GOT3 (cell line): ENCODE results near the gene FBXL7.

Experiments
- DNase-seq: peaks from one replicate; lab custom pipeline; 2025; ENCODE audit warnings: mixed read lengths; lab: John Stamatoyannopoulos, UW

The FBXL7 gene

DNA sequence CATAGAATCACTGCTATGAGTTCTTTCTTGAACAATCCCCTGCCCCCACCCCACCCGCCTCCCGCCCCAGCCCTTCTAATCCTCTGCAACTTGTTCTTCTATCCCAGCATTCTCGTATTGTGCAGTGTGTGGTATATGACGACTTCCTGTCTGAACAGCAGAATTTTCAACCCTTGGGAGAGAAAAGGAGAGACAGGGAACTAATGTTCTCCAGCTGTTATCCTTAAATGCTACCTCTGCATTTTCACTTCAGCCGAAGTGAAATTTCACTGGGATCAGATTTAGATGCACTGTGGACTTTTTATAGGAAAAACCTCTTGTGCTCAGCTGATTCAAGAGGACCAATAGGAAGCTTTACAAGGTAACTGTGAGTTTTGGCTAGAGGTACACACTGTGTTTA is 2.2 kb downstream of the FBXL7 start:
- DNase-seq = no peak

DNA sequence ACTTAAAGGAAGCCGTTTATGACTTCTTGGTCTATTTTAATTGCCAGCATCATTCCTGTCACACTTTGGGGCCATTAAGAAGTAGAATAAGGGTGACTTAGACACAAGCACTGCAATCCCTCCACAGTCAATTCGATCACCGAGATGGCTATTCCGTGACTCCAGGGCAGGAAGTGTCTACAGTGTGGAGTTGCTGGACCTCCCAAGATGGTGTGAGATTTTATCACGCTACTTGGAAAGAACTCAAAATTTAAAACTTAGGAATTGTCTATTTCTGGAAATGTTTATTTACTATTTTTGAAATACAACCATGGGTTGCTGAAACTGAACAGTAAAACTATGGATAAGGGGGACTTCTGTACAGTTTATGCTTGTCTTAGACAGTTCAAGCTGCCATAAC is 6.2 kb downstream of the FBXL7 start:
- no peak for DNase-seq

DNA sequence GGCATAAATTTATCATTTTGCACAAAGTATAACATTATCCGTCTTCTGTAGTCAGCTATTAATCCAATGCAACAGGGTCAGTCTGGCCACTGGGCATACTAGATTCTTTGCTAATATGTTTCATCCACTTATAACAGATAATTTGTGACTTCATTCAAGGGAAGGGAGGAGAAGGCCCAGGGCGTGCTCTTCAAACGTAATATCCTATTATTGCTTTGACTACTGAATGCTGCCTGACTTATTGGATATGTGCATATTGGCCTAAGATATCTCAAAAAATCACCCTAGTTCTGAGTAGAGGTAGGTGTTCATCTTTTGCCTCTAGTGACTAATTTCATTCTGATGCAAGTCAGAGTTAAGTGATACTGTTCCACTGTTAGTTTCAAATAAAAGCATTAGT is 6.9 kb downstream of the FBXL7 start:
- DNase-seq = no peak

DNA sequence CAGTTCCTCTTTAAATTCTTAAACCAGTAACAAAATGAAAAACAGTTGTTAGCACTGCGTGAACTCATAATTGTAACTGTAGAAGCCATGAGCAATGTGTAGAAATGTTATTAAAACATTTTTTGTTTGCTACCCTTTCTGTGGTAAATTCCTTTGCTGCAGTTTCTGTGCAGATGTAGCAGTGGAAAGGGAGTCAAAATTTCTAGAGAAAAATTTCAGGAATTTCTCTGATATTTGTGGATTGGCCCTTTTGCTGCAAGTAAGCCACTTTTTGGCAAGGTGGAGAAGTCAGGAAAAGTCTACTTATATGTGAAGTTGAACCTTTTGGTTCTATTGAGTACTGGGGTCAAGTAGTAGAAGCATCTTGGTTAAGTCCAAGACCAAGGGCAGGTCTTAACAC is 10.1 kb downstream of the FBXL7 start:
- no peak for DNase-seq

DNA sequence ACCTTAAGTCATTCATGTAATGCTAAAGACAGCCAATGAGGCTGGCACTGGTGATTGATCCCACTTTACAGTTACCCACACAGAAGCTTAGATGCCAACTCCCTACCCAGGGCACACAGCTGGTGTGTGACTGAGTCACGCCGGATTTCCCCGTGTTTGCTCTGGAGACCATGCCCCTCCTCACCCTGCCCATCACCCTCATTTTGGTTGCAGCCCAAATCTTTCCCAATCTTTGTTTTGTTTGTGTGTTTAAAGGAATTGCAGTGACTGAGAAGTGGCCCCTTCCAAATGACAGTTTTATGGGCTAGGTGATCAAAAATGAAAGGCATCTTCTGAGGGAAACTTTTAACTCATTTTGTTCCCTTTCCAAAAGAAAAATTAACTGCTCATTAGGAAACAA is 10.9 kb downstream of the FBXL7 start:
- DNase-seq = no peak

DNA sequence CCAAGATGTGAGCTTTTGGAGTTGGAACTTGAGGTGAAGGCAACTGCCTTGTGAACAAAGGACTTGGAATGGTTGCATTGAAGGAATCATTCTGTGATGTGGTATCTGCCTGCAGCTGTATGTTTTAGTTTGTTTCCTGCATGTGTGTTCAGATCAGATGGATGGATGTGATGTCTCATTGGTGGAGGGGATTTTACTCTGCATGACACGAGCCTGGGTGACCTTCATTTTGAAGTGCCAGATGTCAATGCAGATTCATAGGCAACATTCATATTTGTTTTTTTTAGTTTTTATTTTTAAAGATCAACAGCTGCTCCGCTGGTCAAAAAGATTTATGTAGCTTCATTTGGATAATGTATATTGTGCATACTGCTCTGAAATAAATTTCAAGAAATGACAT is 13.5 kb downstream of the FBXL7 start:
- DNase-seq = no peak

DNA sequence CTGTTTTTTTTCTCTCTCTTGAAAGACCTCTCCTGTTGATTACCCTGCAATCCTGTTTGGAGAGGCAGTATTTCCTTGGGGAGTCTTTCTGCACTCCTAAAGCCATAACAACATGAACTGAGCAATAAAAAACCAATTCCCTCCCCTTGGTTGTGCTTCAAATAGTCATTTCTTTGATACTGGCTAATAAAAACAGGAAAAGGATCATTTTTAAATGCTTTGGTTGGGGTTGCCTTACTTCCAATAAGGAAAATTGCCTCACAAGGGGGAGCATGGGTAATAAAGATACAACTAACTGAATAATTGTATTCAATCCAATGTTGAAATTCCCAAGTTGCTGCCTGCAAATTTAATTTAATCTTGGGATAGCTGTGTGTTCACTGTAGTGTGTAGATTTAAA is 13.9 kb downstream of the FBXL7 start:
- no peak for DNase-seq

DNA sequence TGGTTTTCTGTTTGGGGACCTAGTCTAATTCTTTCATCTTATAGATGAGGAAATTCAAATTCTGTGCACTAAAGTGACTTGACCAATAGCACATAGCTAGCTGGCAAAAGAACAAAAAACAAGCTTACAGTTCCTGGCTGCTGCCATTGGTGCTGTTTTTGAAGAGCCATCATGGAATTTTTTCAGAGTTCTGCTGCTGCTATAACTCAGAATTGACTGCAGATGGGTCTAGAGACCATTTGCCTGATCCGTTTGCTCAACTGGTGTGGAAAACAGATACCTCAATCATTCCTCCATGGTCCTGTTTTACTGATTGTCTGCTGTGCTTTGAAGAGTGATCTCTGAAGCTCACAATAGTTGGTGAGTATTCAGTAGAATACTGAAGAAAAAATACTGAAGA is 15.2 kb downstream of the FBXL7 start:
- DNase-seq = no peak

DNA sequence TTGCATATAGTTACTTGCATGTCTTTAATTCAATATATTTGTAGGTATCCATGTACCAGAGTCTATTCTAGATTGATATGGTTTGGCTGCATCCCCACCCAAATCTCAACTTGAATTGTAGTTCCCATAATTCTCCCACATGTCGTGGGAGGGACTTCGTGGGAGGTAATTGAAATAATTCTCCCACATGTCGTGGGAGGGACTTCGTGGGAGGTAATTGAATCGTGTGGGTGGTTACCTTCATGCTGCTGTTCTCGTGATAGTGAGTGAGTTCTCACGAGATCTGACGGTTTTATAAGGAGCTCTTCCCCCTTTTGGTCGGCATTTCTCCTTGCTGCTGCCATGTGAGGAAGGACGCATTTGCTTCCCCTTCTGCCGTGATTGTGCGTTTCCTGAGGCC is 16.5 kb downstream of the FBXL7 start:
- DNase-seq = no peak

DNA sequence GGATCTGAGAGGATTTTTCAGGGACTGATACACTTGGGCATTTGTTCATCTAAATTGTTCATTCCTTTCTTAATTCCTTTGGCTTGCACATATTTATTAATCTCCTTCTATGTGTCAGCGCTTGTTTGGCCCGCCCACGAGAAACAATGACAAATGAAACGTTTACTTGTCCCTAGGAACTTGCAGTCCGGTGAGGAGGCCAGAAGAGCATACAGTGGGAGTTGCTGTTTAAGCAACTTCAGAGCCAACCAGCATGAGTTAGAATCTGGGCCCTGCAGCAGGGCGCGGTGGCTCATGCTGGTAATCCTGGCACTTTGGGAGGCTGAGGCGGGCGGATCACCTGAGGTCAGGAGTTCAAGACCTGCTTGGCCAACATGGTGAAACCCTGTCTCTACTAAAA is 18.8 kb downstream of the FBXL7 start:
- DNase-seq = no peak

DNA sequence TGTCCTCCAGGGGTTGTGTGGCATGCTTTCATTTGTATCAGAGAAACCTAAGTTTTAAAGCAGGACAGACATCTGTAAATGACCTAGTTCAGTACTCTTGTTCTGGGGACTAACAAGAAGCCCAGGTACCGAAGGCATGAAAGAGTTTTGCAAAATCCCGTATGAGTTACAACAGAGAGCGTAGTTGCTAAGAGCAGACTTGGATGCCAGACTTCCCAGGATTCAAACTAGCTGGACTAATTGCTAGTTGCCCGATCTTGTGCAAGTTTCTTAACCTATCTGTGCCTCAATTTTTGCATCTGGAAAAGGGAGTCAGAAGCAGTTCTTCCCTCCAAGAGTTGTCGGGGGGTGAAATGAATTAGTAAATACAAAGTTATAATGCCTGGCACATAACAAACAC is 20.9 kb downstream of the FBXL7 start:
- no peak for DNase-seq

DNA sequence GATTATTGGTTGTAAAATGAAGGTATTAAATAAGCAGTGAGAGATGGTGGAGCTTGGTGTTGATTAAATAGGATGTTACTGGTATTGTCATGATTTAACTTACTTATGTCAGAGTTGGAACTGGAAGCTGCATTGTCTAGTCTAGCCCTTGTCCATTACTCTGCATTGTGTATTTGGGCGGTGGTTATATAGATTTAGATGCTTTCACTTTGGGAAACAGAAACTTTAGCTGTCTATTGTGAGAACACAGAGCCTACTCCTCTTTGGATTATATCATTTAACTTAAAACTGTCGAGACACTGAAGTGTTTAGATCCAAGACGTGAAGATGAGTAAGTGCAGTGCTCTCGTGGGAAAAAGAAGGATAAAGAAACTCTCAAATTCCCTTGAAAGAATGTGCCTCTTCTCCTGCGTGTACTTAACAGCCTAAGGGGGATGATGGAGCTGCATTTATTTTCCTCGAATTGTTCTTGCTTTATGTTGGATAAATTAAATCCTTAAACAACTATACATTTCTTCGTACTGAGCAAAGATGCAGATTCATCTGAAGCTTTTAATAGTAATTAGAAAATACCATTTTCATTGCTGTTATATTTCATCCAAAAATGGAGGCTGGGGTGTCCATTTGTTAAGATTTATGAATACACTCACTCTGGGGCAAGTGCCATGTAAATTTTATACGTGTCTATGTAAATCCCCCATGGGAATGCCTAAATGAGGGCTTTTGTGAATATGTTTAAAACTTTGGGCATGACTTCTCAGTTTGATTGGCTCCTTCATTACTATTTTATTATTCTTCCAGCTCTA is 21.6 kb downstream of the FBXL7 start:
- DNase-seq = no peak

DNA sequence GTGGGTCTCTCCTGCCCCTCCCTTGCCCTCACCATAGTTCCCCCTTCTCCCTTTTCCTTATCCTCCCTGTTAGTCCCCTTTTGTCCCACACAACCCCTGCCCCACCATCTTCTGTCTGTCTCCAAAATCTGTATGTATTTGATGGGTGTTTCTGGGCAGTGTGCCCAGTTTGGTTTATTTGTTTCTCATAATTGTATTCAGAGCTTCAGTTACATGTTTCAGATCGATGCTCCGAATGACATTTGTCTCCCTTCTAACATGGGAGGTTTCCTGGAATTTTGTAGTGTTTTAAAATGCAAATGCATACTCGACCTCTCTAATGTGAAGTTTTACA is 22.2 kb downstream of the FBXL7 start:
- DNase-seq = no peak

DNA sequence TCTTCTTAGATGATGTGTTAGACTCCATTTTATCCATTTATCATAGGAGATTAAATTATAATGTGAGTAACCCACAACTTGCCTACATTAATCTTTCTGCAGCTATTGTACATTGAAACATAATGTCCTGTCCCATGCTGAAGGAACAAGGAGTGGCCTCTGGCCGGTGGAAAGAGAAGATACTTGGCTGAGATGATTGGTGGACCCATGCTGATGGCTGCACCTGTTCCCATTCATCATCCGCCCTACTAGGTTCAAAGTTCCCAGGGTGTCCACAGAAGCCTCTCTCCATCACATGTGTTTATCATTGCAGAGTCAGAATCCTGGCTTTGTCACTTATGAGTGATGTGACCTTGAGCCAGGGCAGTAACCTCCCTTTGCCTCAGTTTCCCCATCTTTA is 24.7 kb downstream of the FBXL7 start:
- DNase-seq = no peak

DNA sequence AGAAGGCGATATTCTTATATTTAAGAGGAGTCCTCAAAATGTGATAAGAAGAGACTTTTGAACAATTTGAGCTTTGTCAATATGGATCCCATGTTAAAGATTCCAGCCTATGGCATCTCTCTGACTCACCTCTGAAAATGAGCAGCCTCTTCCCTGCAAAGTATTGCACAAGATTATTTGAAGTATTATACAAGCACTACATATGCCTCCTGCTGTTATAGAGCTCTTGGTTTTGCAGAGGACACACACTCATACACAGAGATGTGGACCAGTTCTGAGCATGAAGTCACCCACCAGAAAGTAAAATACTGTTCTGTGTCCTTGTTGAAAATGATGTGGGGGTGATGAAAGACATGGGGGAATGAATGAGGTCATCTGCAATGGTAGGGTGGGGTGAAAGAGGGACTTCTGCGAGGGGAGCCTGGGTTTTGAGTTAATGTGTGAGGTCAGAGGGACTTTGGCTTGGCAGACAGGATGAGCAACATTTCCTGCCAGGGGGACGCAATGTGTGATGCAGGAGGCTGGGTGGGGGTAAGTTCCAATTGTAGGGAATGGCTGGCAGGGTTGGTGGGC is 25.8 kb downstream of the FBXL7 start:
- no peak for DNase-seq

DNA sequence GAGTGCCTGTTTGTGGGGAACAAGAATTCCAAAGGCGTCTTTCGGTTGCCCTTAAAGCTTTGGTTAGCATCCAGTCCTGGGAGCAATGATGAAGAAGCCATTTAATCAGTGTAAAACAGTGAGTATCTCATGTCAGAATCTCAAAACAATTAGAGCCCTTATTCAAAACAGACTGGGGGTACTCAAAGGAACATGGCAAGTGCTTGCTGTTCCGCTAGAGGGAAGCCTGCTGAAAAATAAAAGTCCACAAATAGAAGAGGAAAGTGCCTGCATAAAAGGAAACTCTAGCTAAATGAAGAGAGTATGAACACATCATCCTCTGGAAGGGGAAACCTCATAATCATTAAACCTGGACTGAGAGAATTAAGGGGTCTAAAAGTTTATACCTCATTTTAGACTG is 26.4 kb downstream of the FBXL7 start:
- no peak for DNase-seq

DNA sequence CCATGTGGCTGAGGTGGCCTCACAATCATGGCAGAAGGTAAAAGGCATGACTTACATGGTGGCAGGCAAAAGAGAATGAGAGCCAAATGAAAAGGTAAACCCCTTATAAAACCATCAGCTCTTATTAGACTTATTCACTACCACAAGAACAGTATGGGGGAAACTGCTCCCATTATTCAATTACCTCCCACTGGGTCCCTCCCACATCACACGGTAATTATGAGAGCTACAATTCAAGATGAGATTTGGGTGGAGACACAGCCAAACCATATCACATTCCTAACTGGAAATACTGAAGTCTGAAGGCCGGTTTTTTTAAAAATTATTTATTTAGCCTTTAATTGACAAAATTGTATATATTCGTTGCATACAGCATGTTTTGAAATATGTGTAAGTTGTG is 28.5 kb downstream of the FBXL7 start:
- DNase-seq = no peak

DNA sequence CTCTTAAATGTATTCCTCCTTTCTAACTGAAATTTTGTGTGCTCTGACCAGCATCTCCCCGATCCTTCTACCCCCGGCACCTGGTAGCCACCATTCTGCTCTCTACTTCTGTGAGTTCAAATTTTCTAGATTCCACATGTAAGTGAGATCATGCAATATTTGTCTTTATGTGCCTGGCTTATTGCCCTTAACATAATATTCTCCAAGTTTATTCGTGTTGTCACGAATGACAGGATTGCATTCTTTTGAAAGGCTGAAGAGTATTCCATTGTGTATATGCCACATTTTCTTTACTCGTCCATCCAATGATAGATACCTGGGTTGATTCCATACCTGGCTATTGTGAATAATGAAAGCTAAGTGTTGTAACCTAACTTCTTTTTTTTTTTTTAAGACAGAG is 29.0 kb downstream of the FBXL7 start:
- DNase-seq = no peak

DNA sequence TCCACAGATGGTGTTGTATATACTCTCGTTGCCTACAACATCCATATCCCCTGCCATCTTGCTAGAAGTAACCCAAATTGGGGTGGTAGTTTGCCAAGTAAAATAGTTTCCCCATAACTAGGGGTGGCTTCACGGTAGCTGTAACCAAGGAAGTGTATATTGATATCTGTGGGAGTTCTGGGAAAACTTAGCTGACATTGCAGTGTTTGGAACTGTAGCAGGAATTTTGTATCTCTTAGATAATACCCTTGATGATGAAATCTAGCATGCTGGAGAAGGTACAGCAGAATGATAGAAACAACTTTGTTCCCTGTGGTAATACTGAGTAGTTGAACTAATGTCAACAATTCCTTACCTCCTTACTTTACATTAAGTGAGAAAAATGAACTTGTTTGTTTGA is 29.8 kb downstream of the FBXL7 start:
- DNase-seq = no peak

DNA sequence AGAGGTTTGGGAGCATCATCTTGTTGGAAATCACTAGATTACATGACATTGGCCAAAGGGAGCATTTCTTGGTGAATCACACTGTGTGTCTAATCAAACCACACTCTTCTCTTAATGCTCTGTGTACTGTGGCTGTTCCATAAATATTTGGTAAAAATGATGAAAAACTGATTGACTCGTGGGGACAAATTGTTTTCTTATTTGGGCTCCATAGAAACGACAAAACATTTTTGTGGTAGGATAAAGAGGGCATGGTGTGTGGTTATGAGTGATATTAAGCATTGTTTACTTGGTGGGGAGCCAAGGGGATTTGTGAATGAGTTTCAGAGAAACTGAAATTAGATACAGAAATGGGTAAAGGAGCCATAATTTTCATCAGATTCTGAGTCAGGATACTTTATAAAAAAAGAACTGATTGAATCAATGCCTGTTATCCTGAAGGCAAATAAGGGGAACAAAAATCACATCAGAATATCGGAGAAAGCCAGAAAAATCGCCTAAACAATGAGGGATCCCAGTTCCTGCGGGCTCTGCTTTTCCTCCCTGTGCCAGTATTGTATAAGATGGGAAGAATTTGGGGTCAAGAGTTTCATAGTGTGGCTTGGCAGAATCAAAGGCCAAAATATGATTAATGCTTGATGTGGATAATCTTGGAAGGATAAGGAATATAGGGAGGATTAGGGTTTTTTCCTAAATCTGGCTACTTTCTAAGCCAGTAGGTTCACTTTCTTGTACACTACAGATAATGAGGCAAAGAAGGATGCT is 33.3 kb downstream of the FBXL7 start:
- no peak for DNase-seq

DNA sequence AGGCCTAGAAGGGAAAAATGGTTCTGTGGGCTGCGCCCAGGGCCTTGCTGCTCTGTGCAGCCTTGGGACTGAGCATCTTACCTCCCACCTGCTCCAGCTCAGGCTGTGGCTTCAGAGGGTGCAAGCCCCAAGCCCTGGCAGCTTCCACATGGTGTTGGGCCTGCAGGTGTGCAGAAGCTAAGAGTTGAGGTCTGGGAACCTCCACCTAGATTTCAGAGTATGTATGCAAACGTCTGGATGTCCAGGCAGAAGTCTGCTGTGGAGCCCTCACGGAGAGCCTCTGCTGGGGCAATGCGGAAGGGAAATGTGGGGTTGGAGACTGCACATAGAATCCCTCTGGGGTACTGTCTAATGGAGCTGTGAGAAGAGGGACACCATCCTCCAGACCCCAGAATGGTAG is 36.0 kb downstream of the FBXL7 start:
- DNase-seq = no peak

DNA sequence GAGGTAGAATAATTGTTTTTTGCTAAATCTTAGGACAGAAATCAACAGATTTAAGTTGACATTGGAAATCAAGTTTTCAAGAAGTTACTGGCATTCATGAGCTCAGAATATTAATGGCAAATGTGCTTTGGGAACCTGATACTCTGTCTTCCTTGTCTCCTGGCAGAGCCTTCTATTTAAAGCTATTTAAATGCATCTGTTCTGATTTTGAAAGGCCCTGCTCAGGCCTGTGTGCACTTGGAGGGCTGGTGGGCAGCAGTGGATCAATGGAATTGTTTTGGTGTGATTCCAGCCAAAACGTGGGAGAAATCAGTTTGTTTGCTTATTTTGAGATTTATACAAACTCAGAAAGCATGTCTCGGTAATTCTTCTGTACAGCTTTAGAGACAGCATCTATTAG is 38.5 kb downstream of the FBXL7 start:
- DNase-seq = no peak

DNA sequence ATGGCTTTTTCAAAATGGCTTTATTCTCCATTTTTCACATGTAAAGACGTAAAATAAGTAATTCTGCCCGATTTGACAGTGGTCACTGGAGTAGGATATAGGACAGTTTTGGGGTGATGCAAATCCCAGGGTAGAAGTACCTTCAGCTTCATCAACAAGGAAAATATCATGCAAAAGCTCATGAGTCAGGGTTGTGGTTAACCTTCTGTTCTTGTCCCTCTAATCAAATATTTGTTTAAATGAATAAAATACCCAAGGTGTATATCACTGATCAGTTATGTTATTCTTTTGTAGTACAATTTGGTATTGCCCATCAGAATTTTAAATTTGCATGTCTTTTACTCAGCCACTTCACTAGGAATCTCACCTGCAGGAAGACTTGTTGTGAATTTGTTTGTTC is 40.0 kb downstream of the FBXL7 start:
- DNase-seq = no peak

DNA sequence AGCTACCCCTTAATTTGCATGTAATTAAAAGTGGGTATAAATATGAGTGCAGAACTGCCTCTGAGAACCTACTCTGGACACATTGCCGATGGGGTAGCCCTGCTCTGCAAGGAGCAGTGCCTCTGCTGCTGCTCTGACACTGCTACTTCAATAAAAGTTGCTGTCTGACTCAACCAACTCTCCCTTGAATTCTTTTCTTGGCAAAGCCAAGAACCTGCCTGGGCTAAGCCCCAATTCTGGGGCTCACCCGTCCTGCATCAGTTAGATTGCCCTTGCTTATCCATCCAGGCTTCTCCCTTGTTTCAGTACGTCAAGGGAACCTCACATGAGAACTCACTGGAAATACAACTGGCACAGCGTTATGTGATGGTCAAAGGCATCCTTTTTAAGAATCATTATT is 44.1 kb downstream of the FBXL7 start:
- DNase-seq = no peak
